Epithelial cell of prostate (primary cell): ENCODE measurements around the gene SCAF1.

Experiments used
- DNase-seq: peaks from one replicate; pipeline ENCODE4 v3.0.0-alpha.2; 2011; ENCODE audit warnings: low read depth, low spot score
- H3K27ac ChIP-seq: fragments of 450-650 bp; 2 replicates; pipeline ENCODE4 v1.5.1; 2017; ENCODE audit warnings: mild to moderate bottlenecking

Gene SCAF1, protein sequence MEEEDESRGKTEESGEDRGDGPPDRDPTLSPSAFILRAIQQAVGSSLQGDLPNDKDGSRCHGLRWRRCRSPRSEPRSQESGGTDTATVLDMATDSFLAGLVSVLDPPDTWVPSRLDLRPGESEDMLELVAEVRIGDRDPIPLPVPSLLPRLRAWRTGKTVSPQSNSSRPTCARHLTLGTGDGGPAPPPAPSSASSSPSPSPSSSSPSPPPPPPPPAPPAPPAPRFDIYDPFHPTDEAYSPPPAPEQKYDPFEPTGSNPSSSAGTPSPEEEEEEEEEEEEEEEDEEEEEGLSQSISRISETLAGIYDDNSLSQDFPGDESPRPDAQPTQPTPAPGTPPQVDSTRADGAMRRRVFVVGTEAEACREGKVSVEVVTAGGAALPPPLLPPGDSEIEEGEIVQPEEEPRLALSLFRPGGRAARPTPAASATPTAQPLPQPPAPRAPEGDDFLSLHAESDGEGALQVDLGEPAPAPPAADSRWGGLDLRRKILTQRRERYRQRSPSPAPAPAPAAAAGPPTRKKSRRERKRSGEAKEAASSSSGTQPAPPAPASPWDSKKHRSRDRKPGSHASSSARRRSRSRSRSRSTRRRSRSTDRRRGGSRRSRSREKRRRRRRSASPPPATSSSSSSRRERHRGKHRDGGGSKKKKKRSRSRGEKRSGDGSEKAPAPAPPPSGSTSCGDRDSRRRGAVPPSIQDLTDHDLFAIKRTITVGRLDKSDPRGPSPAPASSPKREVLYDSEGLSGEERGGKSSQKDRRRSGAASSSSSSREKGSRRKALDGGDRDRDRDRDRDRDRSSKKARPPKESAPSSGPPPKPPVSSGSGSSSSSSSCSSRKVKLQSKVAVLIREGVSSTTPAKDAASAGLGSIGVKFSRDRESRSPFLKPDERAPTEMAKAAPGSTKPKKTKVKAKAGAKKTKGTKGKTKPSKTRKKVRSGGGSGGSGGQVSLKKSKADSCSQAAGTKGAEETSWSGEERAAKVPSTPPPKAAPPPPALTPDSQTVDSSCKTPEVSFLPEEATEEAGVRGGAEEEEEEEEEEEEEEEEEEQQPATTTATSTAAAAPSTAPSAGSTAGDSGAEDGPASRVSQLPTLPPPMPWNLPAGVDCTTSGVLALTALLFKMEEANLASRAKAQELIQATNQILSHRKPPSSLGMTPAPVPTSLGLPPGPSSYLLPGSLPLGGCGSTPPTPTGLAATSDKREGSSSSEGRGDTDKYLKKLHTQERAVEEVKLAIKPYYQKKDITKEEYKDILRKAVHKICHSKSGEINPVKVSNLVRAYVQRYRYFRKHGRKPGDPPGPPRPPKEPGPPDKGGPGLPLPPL

DNA sequence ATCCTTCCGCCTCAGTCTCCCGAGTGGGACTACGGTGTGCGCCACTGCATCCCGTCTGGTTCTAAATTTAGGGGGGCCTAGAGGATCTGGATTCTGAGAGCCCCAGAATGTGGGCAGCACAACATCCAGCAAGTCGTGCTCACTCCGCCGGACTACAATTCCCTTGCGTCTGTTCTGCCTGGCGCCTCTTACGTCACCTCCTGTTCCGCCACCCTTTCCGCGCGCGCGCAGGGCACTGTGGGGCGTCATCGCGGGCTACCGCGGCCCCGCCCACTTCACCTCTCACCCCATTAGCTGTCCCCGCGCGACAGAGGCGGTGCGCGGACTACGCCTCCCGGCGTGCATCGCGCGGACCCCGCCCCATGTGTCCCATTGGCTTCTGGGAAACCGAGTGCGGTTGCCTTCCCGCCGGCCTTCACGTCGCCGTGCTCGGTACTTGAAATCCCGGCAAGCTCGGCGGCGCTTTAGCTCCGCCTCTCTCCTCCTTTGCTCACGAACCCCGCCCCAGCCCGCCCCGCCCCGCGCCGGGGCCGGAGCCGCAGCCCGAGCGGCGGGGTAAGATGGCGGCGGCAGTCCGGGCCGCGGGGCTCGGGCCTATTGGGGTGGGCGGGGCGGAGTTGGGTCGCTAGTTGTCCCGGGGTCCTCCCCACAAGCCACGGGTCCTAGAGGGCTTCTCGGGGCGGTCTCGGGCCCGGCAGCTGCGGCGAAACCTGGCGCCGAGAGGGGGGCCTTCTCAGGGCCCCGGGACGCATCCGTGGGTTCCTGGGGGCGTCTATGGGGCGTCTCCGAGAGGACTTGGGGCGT lies at the start of gene SCAF1:
TSS of gene SCAF1 (plus strand) at position 522 of the 804 bp plus-strand sequence. CDS start 2,818 bp downstream, outside the sequence.
- DNase-seq, result peak; percentile 97
- peak within 1 kb of the TSS; percentile 100 for H3K27ac ChIP-seq

DNA sequence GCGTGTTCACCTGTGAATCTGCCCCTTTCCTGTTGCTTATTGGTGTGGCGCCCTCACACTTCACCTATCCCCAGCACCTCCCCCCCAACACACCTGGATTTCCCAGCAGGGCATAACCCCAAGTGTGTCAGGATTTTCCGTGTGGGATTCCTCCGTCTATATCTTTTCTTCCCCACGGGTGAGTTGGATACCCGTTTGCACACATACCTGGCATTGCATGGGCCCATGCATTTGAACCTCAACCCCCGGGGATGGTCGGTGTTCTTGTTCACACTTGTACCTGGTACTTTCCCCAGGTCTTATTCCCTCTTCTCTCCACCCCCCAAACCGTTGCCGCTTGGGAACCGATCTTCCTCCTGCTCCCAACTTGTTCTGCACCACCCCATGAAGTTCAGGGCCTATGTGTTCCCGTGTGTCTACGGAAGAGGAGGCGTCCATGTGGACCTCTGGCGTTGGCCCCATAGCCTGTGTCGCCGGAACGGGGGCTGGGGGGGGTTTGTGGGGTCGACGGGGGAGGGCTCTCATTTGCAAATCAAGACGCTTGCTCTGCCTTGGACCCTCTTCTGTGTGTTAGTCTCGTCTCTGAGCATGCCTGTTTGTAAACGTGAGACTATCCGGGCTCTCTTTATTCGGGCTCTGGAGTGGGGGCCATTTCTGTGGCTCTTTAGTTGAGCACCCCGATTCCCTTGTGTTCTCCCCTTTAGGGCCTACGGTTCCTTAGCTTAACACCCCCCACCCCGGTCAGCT lies 49.4 kb upstream of the SCAF1 start:
- no peak for DNase-seq
- H3K27ac ChIP-seq, result peak overlapping the region; percentile 88

DNA sequence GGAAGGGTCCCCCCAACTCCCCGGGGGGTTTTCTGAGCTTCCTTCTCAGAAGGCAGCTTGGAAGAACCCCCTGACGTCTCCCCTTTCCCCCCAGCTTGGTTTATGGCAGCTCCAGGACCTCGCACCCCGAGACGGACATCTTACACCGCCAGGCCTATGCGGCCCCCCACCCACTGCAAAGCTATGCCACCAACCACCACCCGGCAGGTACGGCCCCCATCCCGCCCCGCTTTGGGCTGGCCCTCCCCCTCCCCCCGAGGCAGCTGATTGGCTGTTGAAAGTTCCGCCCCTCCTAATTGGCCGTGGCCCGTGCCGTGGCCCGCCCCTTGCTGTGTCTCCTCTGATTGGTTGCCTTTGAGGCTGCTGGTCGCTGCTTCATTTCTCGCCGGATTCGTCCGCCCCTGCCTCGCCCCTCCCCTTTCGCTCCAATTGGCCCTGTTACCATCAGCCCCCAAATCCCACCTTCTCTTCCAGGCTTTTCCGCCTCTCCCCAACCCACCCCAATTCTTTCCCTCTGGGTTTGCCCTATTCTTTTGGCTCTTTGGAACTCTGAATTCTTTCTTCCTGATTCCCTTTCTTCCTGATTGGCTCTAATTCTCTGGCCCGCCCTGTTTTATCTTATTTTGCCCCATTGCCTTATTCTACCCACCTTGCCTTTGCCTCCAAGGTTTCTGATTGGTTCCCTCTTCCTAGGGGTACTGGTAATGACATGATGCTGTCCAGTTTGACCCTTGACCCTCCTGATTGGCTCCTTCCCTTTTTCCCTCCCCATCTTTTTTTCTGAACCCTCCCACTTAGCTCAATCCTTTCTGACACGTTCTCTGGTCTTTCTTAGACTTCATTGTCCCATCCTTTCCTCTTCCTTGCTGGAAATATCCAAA lies 48.5 kb upstream of the SCAF1 start:
- DNase-seq, result peak; percentile 65

DNA sequence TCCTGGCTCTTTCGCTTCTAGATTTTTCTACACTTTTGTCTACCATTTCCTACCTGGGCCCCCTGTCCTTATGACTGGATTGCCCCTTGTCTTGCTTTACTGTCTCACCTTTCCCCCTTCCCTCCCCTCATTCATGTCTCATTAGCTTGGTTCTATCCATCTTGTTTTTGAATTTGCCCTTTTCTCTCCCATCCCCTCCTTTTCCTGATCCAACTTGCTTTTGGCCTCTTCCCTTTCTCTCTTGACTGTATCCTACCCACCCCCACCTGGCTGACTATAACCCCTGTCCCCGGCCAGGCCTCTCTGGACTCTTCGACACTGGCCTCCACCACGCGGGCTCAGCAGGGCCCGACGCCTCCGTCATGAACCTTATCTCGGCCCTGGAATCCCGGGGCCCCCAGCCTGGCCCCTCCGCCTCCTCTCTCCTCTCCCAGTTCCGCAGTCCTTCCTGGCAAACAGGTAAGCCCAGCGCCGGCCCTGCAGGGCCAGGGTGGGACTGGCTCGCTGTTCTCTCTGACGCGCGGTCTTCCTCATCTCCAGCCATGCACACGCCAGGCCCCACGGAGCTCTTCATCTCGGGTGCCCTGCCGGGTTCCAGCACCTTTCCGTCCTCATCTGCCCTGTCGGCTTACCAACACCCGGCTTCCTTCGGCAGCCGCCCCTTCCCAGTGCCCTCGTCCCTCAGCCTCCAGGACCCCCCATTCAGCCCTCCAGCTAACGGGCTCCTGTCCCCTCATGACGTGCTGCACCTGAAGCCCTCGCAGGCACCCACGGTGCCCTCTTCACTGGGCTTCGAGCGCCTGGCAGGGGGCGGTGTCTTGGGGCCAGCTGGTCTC lies 47.6 kb upstream of the SCAF1 start:
- H3K27ac ChIP-seq, result peak overlapping the region; percentile 88
- DNase-seq, result no peak

More for the DNA sequence above, 48.5 kb upstream of the SCAF1 start:
- H3K27ac ChIP-seq, result peak overlapping the region; percentile 88

DNA sequence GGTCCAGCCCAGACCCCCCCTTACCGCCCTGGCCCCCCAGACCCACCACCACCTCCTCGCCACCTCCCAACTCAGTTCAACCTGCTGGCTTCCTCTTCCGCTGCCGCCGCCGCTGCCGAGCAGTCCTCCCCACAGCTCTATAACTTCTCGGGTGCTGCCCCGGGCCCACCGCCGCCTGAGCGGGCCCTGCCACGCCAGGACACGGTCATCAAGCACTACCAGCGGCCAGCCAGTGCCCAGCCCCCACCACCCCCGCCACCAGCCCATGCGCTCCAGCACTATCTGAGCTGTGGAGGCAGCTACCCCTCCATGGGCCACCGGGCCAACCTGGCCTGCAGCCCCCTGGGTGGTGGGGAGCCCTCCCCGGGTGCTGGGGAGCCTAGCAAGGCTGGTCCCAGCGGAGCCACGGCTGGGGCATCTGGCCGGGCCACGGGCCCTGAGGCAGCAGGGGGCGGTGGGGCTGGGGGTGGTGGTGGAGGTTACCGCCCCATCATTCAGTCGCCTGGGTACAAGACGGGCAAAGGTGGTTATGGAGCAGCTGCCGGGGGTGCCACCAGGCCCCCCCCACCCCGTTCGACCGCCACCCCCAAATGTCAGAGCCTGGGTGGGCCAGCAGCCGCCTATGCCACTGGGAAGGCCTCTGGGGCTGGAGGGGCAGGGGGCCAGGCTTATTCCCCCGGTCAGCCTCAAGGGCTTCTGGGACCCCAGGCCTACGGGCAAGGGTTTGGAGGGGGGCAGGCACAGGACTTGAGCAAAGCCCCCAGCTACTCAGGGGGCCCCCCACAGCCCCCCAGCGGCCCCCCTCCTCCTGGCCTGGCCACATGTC lies 46.8 kb upstream of the SCAF1 start:
- no peak overlapping the region for H3K27ac ChIP-seq
- DNase-seq, result no peak

DNA sequence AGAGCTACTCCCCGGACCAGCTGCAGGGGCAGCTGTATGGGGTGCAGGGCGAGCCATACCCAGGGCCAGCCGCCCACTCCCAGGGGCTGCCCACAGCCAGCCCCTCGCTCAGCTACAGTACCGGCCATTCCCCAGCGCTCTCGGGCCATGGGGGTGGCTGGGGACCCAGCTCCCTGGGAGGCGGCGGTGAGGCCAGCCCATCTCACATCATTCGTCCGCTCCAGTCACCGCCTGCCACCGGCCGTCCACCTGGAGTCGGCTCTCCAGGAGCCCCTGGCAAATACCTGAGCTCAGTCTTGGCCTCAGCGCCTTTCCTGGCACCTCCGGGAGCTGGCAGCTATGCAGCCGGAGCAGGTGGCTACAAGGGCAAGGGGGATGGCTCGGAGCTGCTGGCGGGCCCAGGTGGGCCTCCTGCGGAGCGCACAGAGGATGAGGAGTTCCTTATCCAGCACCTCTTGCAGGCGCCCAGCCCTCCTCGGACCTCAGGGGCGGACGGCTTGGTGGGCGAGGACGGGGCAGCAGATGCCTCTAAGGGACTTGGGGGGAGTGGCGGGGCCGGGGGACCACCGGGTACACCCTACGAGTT lies 46.1 kb upstream of the SCAF1 start:
- no peak for DNase-seq
- H3K27ac ChIP-seq, result no peak overlapping the region

DNA sequence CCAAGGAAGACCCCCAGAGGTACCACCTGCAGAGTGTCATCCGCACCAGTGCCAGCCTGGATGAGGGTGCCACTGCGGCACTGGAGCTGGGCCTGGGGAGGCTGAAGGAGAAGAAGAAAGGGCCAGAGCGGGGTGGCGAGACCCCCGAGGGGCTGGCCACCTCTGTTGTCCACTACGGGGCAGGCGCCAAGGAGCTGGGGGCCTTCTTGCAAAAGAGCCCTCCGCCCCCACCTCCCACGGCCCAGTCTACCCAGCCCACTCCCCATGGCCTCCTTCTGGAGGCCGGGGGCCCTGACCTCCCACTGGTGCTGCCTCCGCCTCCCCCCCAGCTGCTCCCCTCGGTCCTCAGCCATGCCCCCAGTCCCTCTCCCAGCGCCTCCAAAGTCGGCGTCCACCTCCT lies 45.6 kb upstream of the SCAF1 start:
- no peak overlapping the region for H3K27ac ChIP-seq

DNA sequence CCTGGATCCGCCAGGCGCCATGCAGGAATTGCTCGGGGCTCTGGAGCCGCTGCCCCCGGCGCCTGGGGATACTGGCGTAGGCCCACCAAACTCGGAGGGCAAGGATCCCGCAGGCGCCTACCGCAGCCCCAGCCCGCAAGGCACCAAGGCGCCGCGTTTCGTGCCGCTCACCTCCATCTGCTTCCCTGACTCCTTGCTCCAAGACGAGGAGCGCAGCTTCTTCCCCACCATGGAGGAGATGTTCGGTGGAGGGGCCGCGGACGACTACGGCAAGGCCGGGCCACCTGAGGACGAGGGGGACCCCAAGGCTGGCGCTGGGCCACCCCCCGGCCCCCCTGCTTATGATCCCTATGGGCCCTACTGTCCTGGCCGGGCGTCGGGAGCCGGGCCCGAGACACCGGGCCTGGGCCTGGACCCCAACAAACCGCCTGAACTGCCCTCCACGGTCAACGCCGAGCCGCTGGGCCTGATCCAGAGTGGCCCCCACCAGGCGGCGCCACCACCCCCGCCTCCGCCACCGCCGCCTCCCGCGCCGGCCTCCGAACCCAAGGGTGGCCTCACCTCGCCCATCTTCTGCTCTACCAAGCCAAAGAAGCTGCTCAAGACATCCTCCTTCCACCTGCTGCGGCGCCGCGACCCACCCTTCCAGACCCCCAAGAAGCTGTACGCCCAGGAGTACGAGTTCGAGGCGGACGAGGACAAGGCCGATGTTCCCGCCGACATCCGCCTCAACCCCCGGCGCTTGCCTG lies 44.9 kb upstream of the SCAF1 start:
- no peak for DNase-seq
- no peak overlapping the region for H3K27ac ChIP-seq

More for the DNA sequence above, 45.6 kb upstream of the SCAF1 start:
- DNase-seq, result no peak

DNA sequence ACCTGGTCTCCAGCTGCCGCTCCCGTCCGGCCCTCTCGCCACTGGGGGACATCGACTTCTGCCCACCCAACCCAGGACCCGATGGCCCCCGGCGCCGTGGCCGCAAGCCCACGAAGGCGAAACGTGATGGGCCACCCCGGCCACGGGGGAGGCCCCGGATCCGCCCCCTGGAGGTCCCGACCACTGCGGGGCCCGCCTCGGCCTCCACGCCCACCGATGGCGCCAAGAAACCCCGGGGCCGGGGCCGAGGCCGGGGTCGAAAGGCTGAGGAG lies 44.4 kb upstream of the SCAF1 start:
- H3K27ac ChIP-seq, result no peak overlapping the region
- no peak for DNase-seq

DNA sequence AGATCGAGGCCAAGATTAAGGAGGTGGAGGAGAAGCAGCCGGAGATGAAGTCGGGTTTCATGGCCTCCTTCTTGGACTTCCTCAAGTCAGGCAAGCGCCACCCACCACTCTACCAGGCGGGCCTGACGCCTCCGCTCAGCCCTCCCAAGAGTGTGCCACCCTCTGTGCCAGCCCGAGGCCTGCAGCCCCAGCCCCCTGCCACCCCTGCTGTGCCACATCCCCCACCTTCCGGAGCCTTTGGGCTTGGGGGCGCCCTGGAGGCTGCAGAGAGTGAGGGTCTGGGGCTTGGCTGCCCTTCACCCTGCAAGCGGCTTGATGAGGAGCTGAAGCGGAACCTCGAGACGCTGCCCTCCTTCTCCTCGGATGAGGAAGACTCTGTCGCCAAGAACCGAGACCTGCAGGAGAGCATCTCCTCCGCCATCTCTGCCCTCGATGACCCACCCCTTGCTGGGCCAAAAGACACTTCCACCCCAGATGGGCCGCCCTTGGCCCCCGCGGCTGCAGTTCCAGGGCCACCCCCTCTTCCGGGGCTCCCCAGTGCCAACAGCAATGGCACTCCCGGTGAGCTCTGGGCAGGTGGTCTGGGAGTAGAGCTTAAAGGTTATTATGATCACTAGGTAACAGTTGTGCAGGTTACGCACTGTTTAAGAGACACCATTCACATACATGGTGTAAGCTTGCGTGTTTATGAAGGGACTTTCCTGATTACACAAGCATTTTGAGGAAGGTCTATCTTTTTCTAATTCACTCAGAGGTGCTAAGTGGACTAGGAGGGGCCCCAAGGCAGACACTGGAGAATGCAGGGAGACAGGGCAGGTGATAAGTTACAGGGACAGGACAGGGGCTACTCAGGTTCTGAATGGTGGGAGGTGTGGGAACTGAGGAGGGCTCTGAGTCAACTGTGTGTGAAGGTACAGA lies 42.4 kb upstream of the SCAF1 start:
- DNase-seq, result no peak
- H3K27ac ChIP-seq, result no peak overlapping the region

DNA sequence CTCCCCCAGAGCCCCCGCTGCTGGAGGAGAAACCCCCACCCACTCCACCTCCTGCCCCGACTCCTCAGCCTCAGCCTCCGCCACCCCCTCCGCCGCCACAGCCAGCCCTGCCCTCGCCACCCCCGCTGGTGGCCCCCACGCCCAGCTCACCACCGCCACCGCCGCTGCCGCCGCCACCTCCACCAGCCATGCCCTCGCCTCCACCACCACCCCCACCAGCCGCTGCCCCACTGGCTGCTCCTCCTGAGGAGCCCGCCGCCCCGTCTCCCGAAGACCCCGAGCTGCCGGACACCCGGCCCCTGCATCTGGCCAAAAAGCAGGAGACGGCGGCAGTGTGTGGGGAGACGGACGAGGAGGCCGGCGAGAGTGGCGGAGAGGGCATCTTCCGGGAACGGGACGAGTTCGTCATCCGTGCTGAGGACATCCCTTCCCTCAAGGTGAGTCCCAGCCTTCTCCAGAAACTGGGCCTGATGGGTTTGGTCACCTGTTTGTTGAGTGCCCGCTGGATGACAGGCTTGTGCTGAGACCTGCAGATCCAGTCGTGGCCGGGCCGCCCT lies 40.4 kb upstream of the SCAF1 start:
- no peak for DNase-seq
- no peak overlapping the region for H3K27ac ChIP-seq

DNA sequence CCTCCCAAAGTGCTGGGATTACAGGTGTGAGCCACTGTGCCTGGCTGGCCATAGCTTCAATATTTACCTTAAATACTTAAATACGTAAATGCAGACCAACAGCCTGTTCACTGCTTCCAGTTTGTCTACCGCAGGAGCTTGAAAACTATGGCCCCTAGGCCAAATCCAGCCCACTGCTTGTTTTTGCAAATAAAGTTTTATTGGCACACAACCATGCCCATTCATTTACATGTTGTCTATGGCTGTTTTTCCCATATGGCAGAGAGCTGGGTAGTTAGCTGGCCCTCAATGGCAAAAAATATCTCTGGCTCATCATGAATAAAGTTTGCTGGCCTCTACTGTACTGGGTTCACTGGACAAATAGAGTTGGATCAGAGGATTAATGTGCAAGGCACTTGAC lies 39.2 kb upstream of the SCAF1 start:
- no peak for DNase-seq
- H3K27ac ChIP-seq, result no peak overlapping the region

DNA sequence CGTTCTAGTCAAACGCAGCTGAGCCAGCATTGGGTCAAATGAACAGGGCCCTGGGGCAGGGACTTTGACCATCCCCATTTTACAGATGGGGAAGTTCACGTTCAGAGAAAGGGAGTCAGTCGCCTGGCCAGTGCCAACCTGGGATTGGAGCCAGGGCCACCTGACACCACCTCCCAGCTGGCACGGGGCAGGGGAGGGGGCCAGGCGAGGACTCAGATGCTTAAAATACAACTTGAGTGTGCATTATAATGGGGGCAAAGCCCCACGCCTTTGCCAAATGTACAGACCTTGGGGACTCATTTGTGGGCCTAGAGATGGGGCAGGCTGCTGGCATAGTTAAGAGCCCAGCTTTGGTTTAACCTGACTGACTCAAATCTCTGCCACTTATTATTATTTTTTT lies 36.4 kb upstream of the SCAF1 start:
- no peak overlapping the region for H3K27ac ChIP-seq
- no peak for DNase-seq

DNA sequence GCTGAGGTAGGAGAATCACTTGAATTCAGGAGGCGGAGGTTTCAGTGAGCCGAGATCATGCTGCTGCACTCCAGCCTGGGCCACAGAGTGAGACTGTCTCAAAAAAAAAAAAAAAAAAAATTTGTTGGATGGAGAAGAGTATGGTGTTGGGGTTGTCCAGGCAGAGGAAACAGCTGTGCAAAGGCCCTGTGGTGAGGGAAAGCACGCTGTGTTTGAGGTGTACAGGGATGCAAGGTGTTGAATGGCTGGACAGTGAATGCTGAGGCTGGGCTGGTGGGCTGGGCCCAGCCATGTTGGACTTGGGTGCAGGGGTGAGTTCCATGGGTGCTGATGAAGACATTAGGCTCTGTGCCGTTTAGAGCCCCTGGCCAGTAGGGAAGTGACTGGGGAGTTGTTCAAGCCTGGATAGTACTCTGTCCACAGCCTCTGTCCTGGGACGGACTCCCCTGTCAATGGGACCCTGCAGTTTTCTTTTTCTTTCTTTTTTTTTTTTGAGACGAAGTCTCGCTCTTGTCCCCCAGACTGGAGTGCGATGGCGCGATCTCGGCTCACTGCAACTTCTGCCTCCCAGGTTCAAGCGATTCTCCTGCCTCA lies 32.4 kb upstream of the SCAF1 start:
- H3K27ac ChIP-seq, result no peak overlapping the region
- DNase-seq, result no peak
